Islet of Langerhans (tissue), 1 donor: ENCODE results near the gene RGS5.
A peak's percentile ranks its signal among the peaks of the same experiment; 100 is the strongest.

Experiments
- FAIRE-seq: peaks from one replicate; lab custom pipeline; 2011; peaks lifted over from hg19 to GRCh38; lab: Jason Lieb, UNC

Gene RGS5

GRCh38 chr1:163144418-163144817 lies 58.3 kb downstream of the RGS5 start:
- no peak for FAIRE-seq

- FAIRE-seq, result no peak
Observed at GRCh38 chr1:163142152-163142551, 60.6 kb downstream of the RGS5 start.

GRCh38 chr1:163141556-163141955 lies 61.2 kb downstream of the RGS5 start:
- FAIRE-seq, result no peak

- no peak for FAIRE-seq
Observed at GRCh38 chr1:163137556-163138265, 65.0 kb downstream of the RGS5 start.

- FAIRE-seq, result no peak
Observed at GRCh38 chr1:163131981-163132380, 70.7 kb downstream of the RGS5 start.

GRCh38 chr1:163130225-163130856 lies 72.4 kb downstream of the RGS5 start:
- no peak for FAIRE-seq

GRCh38 chr1:163128282-163128681 lies 74.4 kb downstream of the RGS5 start:
- no peak for FAIRE-seq

- FAIRE-seq, result no peak
Observed at GRCh38 chr1:163124812-163125211, 77.9 kb downstream of the RGS5 start.

GRCh38 chr1:163120372-163120771 lies 82.3 kb downstream of the RGS5 start:
- no peak for FAIRE-seq

GRCh38 chr1:163119707-163120106 lies 83.0 kb downstream of the RGS5 start:
- FAIRE-seq, result no peak

- peak; percentile 61 for FAIRE-seq
Observed at GRCh38 chr1:163115887-163116286, 86.8 kb downstream of the RGS5 start.

GRCh38 chr1:163107655-163108054 lies 95.1 kb downstream of the RGS5 start:
- FAIRE-seq, result no peak

- peak; percentile 30 for FAIRE-seq
Observed at GRCh38 chr1:163106364-163106987, 96.2 kb downstream of the RGS5 start.

GRCh38 chr1:163104385-163105099 lies 98.2 kb downstream of the RGS5 start:
- peak; percentile 21 for FAIRE-seq

GRCh38 chr1:163102590-163102989 lies 100.1 kb downstream of the RGS5 start:
- FAIRE-seq, result no peak

- no peak for FAIRE-seq
Observed at GRCh38 chr1:163095213-163095612, 107.5 kb downstream of the RGS5 start.

GRCh38 chr1:163094589-163094988 lies 108.1 kb downstream of the RGS5 start:
- FAIRE-seq, result peak; percentile 99

- FAIRE-seq, result peak; percentile 68
Observed at GRCh38 chr1:163094182-163094581, 108.5 kb downstream of the RGS5 start.

GRCh38 chr1:163093579-163093978 lies 109.1 kb downstream of the RGS5 start:
- no peak for FAIRE-seq

GRCh38 chr1:163093169-163093568 lies 109.5 kb downstream of the RGS5 start:
- FAIRE-seq, result no peak
